Liver (tissue), 9 donors: ENCODE measurements around the gene HSD17B12. TPM values are rescaled to one million over a fixed set of nuclear protein-coding genes. Genes with fewer than 3 reads are reported as not detected.
A peak's percentile ranks its signal among the peaks of the same experiment; 100 is the strongest.

Experiments
- DNase-seq: peaks from one replicate; pipeline ENCODE4 v3.0.0-alpha.2; 2017; ENCODE audit warnings: low spot score
- H3K27ac ChIP-seq, 2 donors: one replicate each; pipeline ENCODE4 v1.7.0; 2013; ENCODE audit warnings: inconsistent platforms in 2 of 2, low read length in 2 of 2, control low read depth in 1 of 2, low read depth in 1 of 2, mild to moderate bottlenecking in 1 of 2
- H3K27me3 ChIP-seq, 4 donors: one replicate each; pipeline versions ENCODE4 v1.6.1 to v1.7.0; 2013; ENCODE audit warnings: low read length in 3 of 4, inconsistent platforms in 1 of 4, mild to moderate bottlenecking in 1 of 4, moderate library complexity in 1 of 4; ENCODE audit not compliant: control insufficient read depth in 4 of 4, insufficient read depth in 4 of 4
- H3K36me3 ChIP-seq, 4 donors: one replicate each; pipeline versions ENCODE4 v1.6.1 to v1.7.0; 2013; ENCODE audit warnings: low read length in 3 of 4, mild to moderate bottlenecking in 3 of 4, low read depth in 1 of 4, moderate library complexity in 1 of 4; ENCODE audit not compliant: control insufficient read depth in 4 of 4, insufficient read depth in 3 of 4
- H3K4me1 ChIP-seq, 4 donors: one replicate each; pipeline versions ENCODE4 v1.6.1 to v1.7.0; 2013; ENCODE audit warnings: low read length in 3 of 4, mild to moderate bottlenecking in 3 of 4, moderate library complexity in 1 of 4; ENCODE audit not compliant: control insufficient read depth in 4 of 4, insufficient read depth in 4 of 4
- H3K4me3 ChIP-seq, 3 donors: one replicate each; pipeline versions ENCODE4 v1.6.1 to v1.7.0; 2013; ENCODE audit warnings: low read length in 3 of 3, control low read depth in 1 of 3, low read depth in 1 of 3, mild to moderate bottlenecking in 1 of 3
- H3K9ac ChIP-seq, 2 donors: one replicate each; pipeline ENCODE4 v1.7.0; 2013; ENCODE audit warnings: low read length in 2 of 2, mild to moderate bottlenecking in 2 of 2, moderate library complexity in 2 of 2, control low read depth in 1 of 2, low read depth in 1 of 2
- H3K9me3 ChIP-seq, 4 donors: one replicate each; pipeline versions ENCODE4 v1.6.1 to v1.7.0; 2013; ENCODE audit warnings: low read length in 3 of 4; ENCODE audit not compliant: control insufficient read depth in 4 of 4
- EGR1 ChIP-seq, 2 donors: IDR thresholded peaks; 2 replicates each; pipeline ENCODE4 v1.6.1; 2016 to 2018; ENCODE audit warnings: antibody characterized with exemption in 2 of 2, low read depth in 2 of 2
- FOXA1 ChIP-seq: IDR thresholded peaks from 2 replicates; pipeline ENCODE4 v1.6.1; 2016; ENCODE audit warnings: antibody characterized with exemption
- GABPA ChIP-seq, 2 donors: IDR thresholded peaks in 1 of 2; conservative IDR thresholded peaks in 1 of 2; 2 replicates each; pipeline ENCODE4 v1.6.1; 2016; ENCODE audit warnings: antibody characterized with exemption in 2 of 2, mild to moderate bottlenecking in 1 of 2, moderate library complexity in 1 of 2
- HNF4A ChIP-seq, 2 donors: conservative IDR thresholded peaks; 2 replicates each; pipeline ENCODE4 v1.6.1; 2016; ENCODE audit warnings: antibody characterized with exemption in 2 of 2, mild to moderate bottlenecking in 2 of 2
- JUND ChIP-seq, 2 donors: IDR thresholded peaks; 2 replicates each; pipeline ENCODE4 v1.6.1; 2016; ENCODE audit warnings: antibody characterized with exemption in 2 of 2
- MAX ChIP-seq: IDR thresholded peaks from 2 replicates; pipeline ENCODE4 v1.6.1; 2016; ENCODE audit warnings: antibody characterized with exemption
- NR2F2 ChIP-seq: IDR thresholded peaks from 2 replicates; pipeline ENCODE4 v1.6.1; 2016; ENCODE audit warnings: antibody characterized with exemption
- RAD21 ChIP-seq, 2 donors: IDR thresholded peaks; 2 replicates each; pipeline ENCODE4 v1.6.1; 2016; ENCODE audit warnings: antibody characterized with exemption in 2 of 2, mild to moderate bottlenecking in 2 of 2
- REST ChIP-seq: IDR thresholded peaks from 2 replicates; pipeline ENCODE4 v1.6.1; 2016; ENCODE audit warnings: antibody characterized with exemption, mild to moderate bottlenecking
- RXRA ChIP-seq, 2 donors: IDR thresholded peaks; 2 replicates each; pipeline ENCODE4 v1.6.1; 2017 to 2018; ENCODE audit warnings: antibody characterized with exemption in 2 of 2, mild to moderate bottlenecking in 1 of 2
- YY1 ChIP-seq: IDR thresholded peaks from 2 replicates; pipeline ENCODE4 v1.6.1; 2016; ENCODE audit warnings: antibody characterized with exemption, mild to moderate bottlenecking
- WGBS: extraction: QIAGEN DNeasy Blood & Tissue Kit; methylation state at CpG from one replicate; pipeline ENCODE4 v1.1.7; 2013; 5-methylcytosine and 5-hydroxymethylcytosine counted together
- polyA plus RNA-seq, 2 donors: library from polyadenylated mRNA; stranded (reverse) in 1 of 2; unstranded in 1 of 2; fragments of 200-250 nt in 1 of 2; fragments of >200 nt in 1 of 2; fragmentation: Nextera tagmentation in 1 of 2; extraction: Ambion mirVana in 1 of 2; gene quantifications; one replicate each; pipeline versions ENCODE4 v1.2.1 to v1.2.3, GENCODE V29; 2013 to 2015
- total RNA-seq, 2 donors: library from RNA; depleted of rRNA; stranded (reverse); fragments of >200 nt; gene quantifications; one replicate each; pipeline ENCODE4 v1.2.3, GENCODE V29; 2014
- TF ChIP-seq, protein P1 (sequence below): fragments of 150-350 bp; IDR thresholded peaks from 2 replicates; pipeline ENCODE4 v1.5.1; 2017; ENCODE audit warnings: improper control_type of control experiment, low read depth, low read length; ENCODE audit not compliant: missing input control
- TF ChIP-seq, protein P2 (sequence below): IDR thresholded peaks from 2 replicates; pipeline ENCODE4 v1.6.1; 2016; ENCODE audit warnings: antibody characterized with exemption
- donor health status: healthy.
- donor health status: healthy.
- donor health status: healthy.
- donor health status: healthy.
- donor health status: healthy.

Gene HSD17B12
- total and polyA plus RNA-seq, 4 donors: 50.3 to 126 (median 68.3) TPM

GRCh38 chr11:43825217-43825816, 144.8 kb downstream of the HSD17B12 start:
- WGBS: 64% methylated on average over 5 of the region's 5 CpGs
- H3K4me3 ChIP-seq: no peak overlapping the region
- H3K27me3 ChIP-seq: no peaks in the 10 kb centered on the region
- H3K27ac ChIP-seq: no peak overlapping the region
- TF ChIP-seq HNF4A (conservative IDR thresholded peaks at IDR 0.05) (no peak), GABPA (IDR thresholded peaks at IDR 0.05 in 1 of 2, conservative IDR thresholded peaks at IDR 0.05 in 1 of 2) (no peak), MAX (no peak), YY1 (no peak), RAD21 (IDR thresholded peaks at IDR 0.05) (peak; percentile 64 to 70), EGR1 (IDR thresholded peaks at IDR 0.05; ENCODE audit: low read depth in 2 of 2) (no peak), RXRA (IDR thresholded peaks at IDR 0.05) (no peak)
- TF ChIP-seq, protein P1, sequence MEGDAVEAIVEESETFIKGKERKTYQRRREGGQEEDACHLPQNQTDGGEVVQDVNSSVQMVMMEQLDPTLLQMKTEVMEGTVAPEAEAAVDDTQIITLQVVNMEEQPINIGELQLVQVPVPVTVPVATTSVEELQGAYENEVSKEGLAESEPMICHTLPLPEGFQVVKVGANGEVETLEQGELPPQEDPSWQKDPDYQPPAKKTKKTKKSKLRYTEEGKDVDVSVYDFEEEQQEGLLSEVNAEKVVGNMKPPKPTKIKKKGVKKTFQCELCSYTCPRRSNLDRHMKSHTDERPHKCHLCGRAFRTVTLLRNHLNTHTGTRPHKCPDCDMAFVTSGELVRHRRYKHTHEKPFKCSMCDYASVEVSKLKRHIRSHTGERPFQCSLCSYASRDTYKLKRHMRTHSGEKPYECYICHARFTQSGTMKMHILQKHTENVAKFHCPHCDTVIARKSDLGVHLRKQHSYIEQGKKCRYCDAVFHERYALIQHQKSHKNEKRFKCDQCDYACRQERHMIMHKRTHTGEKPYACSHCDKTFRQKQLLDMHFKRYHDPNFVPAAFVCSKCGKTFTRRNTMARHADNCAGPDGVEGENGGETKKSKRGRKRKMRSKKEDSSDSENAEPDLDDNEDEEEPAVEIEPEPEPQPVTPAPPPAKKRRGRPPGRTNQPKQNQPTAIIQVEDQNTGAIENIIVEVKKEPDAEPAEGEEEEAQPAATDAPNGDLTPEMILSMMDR: peak; percentile 62
- TF ChIP-seq, protein P2, sequence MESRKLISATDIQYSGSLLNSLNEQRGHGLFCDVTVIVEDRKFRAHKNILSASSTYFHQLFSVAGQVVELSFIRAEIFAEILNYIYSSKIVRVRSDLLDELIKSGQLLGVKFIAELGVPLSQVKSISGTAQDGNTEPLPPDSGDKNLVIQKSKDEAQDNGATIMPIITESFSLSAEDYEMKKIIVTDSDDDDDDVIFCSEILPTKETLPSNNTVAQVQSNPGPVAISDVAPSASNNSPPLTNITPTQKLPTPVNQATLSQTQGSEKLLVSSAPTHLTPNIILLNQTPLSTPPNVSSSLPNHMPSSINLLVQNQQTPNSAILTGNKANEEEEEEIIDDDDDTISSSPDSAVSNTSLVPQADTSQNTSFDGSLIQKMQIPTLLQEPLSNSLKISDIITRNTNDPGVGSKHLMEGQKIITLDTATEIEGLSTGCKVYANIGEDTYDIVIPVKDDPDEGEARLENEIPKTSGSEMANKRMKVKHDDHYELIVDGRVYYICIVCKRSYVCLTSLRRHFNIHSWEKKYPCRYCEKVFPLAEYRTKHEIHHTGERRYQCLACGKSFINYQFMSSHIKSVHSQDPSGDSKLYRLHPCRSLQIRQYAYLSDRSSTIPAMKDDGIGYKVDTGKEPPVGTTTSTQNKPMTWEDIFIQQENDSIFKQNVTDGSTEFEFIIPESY: no peak
- H3K36me3 ChIP-seq: peaks cover 0 to 2% (median 0%) of the 10 kb centered on the region in 4 donors
- no peak for DNase-seq
- H3K9me3 ChIP-seq: no peaks in the 10 kb centered on the region
- no peaks in the 10 kb centered on the region for H3K4me1 ChIP-seq
- H3K9ac ChIP-seq: no peak overlapping the region

DNA sequence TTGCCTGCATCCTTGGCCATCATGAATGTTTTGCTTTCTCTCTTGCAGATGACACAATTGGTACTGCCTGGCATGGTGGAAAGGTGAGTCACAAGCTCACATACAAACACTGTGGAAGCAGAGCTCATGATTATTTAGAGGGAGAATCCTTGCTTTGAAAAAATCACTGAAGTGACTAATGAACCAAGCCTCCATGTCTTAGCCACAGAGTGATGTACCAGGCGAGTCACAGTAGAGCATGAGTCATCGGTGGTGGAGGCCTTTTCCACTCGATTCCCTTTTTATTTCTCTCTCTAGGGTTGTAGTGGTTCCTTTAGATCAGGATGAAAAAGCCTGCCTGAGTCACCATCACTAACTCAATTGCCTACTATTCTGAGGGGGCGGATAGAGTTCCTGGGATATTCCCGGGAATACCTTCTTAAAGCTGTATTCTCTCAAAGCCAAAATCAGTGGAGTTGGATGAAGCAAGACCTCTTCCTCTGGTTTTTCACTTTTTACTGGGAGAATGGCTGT, 150.4 kb downstream of the HSD17B12 start:
- Histone ChIP-seq H3K4me3 (no peak overlapping the region), H3K4me1 (no peaks in the 10 kb centered on the region), H3K9ac (no peak overlapping the region), H3K27me3 (no peaks in the 10 kb centered on the region), H3K9me3 (no peaks in the 10 kb centered on the region), H3K36me3 (peaks cover 0 to 3% (median 0%) of the 10 kb centered on the region in 4 donors), H3K27ac (no peak overlapping the region)
- DNase-seq: no peak
- WGBS: 85% methylated on average over 5 of the region's 5 CpGs
- no peak for TF ChIP-seq NR2F2

GRCh38 chr11:43832536-43832935, 152.0 kb downstream of the HSD17B12 start:
- H3K4me3 ChIP-seq: no peak overlapping the region
- H3K4me1 ChIP-seq: no peaks in the 10 kb centered on the region
- H3K36me3 ChIP-seq: peaks cover 0 to 3% (median 0%) of the 10 kb centered on the region in 4 donors
- H3K9me3 ChIP-seq: no peaks in the 10 kb centered on the region
- WGBS: over 99% methylated on average over 4 of the region's 4 CpGs
- H3K27ac ChIP-seq: no peak overlapping the region
- DNase-seq: no peak
- H3K9ac ChIP-seq: no peak overlapping the region
- H3K27me3 ChIP-seq: no peaks in the 10 kb centered on the region
- TF ChIP-seq, protein P1: no peak
- TF ChIP-seq GABPA (IDR thresholded peaks at IDR 0.05 in 1 of 2, conservative IDR thresholded peaks at IDR 0.05 in 1 of 2) (no peak), MAX (no peak), JUND (IDR thresholded peaks at IDR 0.05) (no peak), YY1 (no peak), FOXA1 (no peak), EGR1 (IDR thresholded peaks at IDR 0.05; ENCODE audit: low read depth in 2 of 2) (no peak), REST (no peak)
- TF ChIP-seq, protein P2: no peak
